K562 (cell line): ENCODE data around the gene GNAL. TPM values are rescaled to one million over a fixed set of nuclear protein-coding genes. Genes with fewer than 3 reads are reported as not detected.

Source experiments
- ATF2 ChIP-seq: sonication (generic); formaldehyde crosslinking; IDR thresholded peaks from 2 replicates; pipeline ENCODE4 v1.8.1; 2022; ENCODE audit warnings: missing genetic modification reagents
- C11orf30 ChIP-seq: fragments of 450-650 bp; IDR thresholded peaks from 2 replicates; pipeline ENCODE4 v1.6.1; 2016; ENCODE audit warnings: low read depth, mild to moderate bottlenecking
- FOXA3 ChIP-seq, 2 experiments: fragments of 450-650 bp in 1 of 2; sonication (generic) in 1 of 2; formaldehyde crosslinking; IDR thresholded peaks in 1 of 2; conservative IDR thresholded peaks in 1 of 2; 2 replicates each; pipeline versions ENCODE4 v1.4.0 to v1.8.0; 2020 to 2022; ENCODE audit warnings: mild to moderate bottlenecking in 2 of 2, missing genetic modification reagents in 1 of 2
- GTF2A2 ChIP-seq: IDR thresholded peaks from 2 replicates; pipeline ENCODE4 v1.6.1; 2016; ENCODE audit warnings: mild to moderate bottlenecking, missing genetic modification characterization, missing compliant biosample characterization
- MAFK ChIP-seq: IDR thresholded peaks from 2 replicates; pipeline ENCODE4 v1.6.1; 2011; ENCODE audit warnings: low read length, improper control_type of control experiment
- MBD1 ChIP-seq: fragments of 250-450 bp; sonication (Bioruptor Pico); IDR thresholded peaks from 2 replicates; pipeline ENCODE4 v1.8.0; 2022; ENCODE audit warnings: inconsistent platforms
- MIER1 ChIP-seq: fragments of 450-650 bp; IDR thresholded peaks from 2 replicates; pipeline ENCODE4 v1.6.1; 2016; ENCODE audit warnings: antibody characterized with exemption, mild to moderate bottlenecking, low read depth
- NRF1 ChIP-seq, 2 experiments: fragments of 450-650 bp; IDR thresholded peaks in 1 of 2; conservative IDR thresholded peaks in 1 of 2; 2 replicates each; pipeline ENCODE4 v1.6.1; 2014; ENCODE audit warnings: mild to moderate bottlenecking in 2 of 2
- PCBP2 ChIP-seq: fragments of 200-400 bp; formaldehyde crosslinking; IDR thresholded peaks from 2 replicates; pipeline ENCODE4 v1.6.1; 2018; ENCODE audit warnings: low read length, low read depth, mild to moderate bottlenecking, moderate library complexity; ENCODE audit not compliant: poor library complexity, severe bottlenecking
- PHF8 ChIP-seq: fragments of 200-600 bp; sonication (generic); IDR thresholded peaks from 2 replicates; pipeline ENCODE4 v1.6.1; 2012; ENCODE audit warnings: mixed run types, mild to moderate bottlenecking, inconsistent platforms, low read length, moderate library complexity, borderline replicate concordance
- PRMT5 ChIP-seq: sonication (generic); formaldehyde crosslinking; IDR thresholded peaks from 2 replicates; pipeline ENCODE4 v1.5.0; 2020; ENCODE audit warnings: missing genetic modification reagents
- RFX7 ChIP-seq: fragments of 250-450 bp; sonication (Bioruptor Pico); IDR thresholded peaks from 2 replicates; pipeline ENCODE4 v1.5.1; 2021; ENCODE audit warnings: mild to moderate bottlenecking
- TAF7 ChIP-seq: fragments of 450-650 bp; IDR thresholded peaks from 2 replicates; pipeline ENCODE4 v1.6.1; 2016; ENCODE audit warnings: missing genetic modification characterization, missing compliant biosample characterization
- TEAD1 ChIP-seq, 2 experiments: fragments of 450-650 bp in 1 of 2; sonication (generic) in 1 of 2; formaldehyde crosslinking; IDR thresholded peaks; 2 replicates each; pipeline versions ENCODE4 v1.4.0 to v1.8.0; 2020 to 2022; ENCODE audit warnings: mild to moderate bottlenecking in 2 of 2, missing genetic modification reagents in 1 of 2
- THAP12 ChIP-seq: fragments of 250-450 bp; sonication (Bioruptor Pico); IDR thresholded peaks from 2 replicates; pipeline ENCODE4 v1.9.0; 2021; ENCODE audit warnings: mild to moderate bottlenecking, inconsistent platforms
- ZBTB7A ChIP-seq: IDR thresholded peaks from 2 replicates; pipeline ENCODE4 v1.6.1; 2011; ENCODE audit warnings: low read depth, mild to moderate bottlenecking, low read length, moderate library complexity, borderline replicate concordance; ENCODE audit not compliant: control insufficient read depth
- ZFP36 ChIP-seq: fragments of 150-350 bp; IDR thresholded peaks from 2 replicates; pipeline ENCODE4 v1.6.1; 2018; ENCODE audit warnings: low read length, low read depth; ENCODE audit not compliant: partially characterized antibody
- ZNF184 ChIP-seq: sonication (generic); formaldehyde crosslinking; IDR thresholded peaks from 2 replicates; pipeline ENCODE4 v1.5.0; 2020; ENCODE audit warnings: missing genetic modification reagents
- ZNF316 ChIP-seq: fragments of 450-650 bp; IDR thresholded peaks from 2 replicates; pipeline ENCODE4 v1.6.1; 2016
- ZNF518B ChIP-seq: fragments of 250-450 bp; sonication (Bioruptor Pico); IDR thresholded peaks from 2 replicates; pipeline ENCODE4 v1.5.0; 2021; ENCODE audit warnings: mild to moderate bottlenecking, moderate library complexity
- ZNF76 ChIP-seq: fragments of 250-450 bp; sonication (Bioruptor Pico); IDR thresholded peaks from 2 replicates; pipeline ENCODE4 v1.4.0; 2020; ENCODE audit warnings: mild to moderate bottlenecking, moderate library complexity, borderline replicate concordance
- polyA plus RNA-seq, 8 experiments: library from polyadenylated mRNA; depleted of rRNA in 4 of 8; stranded (reverse) in 5 of 8; unstranded in 3 of 8; fragments of >200 nt; fragmentation: Nextera tagmentation in 2 of 8; fragmentation: Illumina TruSeq in 1 of 8; extraction: Ambion mirVana in 2 of 8; extraction: Trizol in 1 of 8; gene quantifications; 2 replicates each; pipeline versions ENCODE4 v1.2.1 to v1.2.3, GENCODE V29; 2011 to 2014; ENCODE audit warnings: inconsistent platforms in 1 of 8, missing spikeins in 1 of 8
- total RNA-seq, 7 experiments: library from RNA; depleted of rRNA in 6 of 7; stranded (reverse); fragments of >200 nt in 6 of 7; fragmentation: Illumina TruSeq in 2 of 7; extraction: Trizol in 2 of 7; gene quantifications; 2 replicates each; pipeline versions ENCODE4 v1.2.1 to v1.2.3, GENCODE V29; 2011 to 2021; ENCODE audit warnings: low replicate concordance in 1 of 7

Gene GNAL
- total and polyA plus RNA-seq, 9 of the 15 experiments (the other 6 are each of a cell fraction or from before 2014, with no cell fraction given) = under 0.01 to 0.10 (median 0.01) TPM; not detected in 5

- TF ChIP-seq C11orf30 = peak; percentile 45; the same call in 1 of the 2 replicates
- peak; percentile 52 for TF ChIP-seq ZNF316
- TF ChIP-seq GTF2A2 = no peak
- TF ChIP-seq ATF2 (CRISPR knock-in tag) = no peak
- TF ChIP-seq PHF8 = no peak
- TF ChIP-seq ZNF518B (CRISPR knock-in tag) = no peak
- TF ChIP-seq ZNF184 (CRISPR knock-in tag) = no peak
- peak; percentile 7; the same call in 1 of the 2 replicates for TF ChIP-seq MAFK
- no peak for TF ChIP-seq ZBTB7A
- no peak for TF ChIP-seq THAP12 (CRISPR knock-in tag)
- TF ChIP-seq RFX7 = no peak
- TF ChIP-seq NRF1 (conservative IDR thresholded peaks at IDR 0.05 in 1 of 2, IDR thresholded peaks at IDR 0.05 in 1 of 2) = no peak
- TF ChIP-seq FOXA3 (CRISPR knock-in tag; conservative IDR thresholded peaks at IDR 0.05 in 1 of 2, IDR thresholded peaks at IDR 0.05 in 1 of 2) = no peak
- no peak for TF ChIP-seq PCBP2
- TF ChIP-seq ZFP36 = no peak
- no peak for TF ChIP-seq PRMT5
- no peak for TF ChIP-seq TEAD1 (CRISPR knock-in tag; IDR thresholded peaks at IDR 0.05)
- TF ChIP-seq MBD1 (CRISPR knock-in tag) = no peak
- TF ChIP-seq MIER1 = no peak
- TF ChIP-seq TAF7 (tag) = no peak
- TF ChIP-seq ZNF76 (CRISPR knock-in tag) = no peak
Observed at GRCh38 chr18:11780042-11780441, 91.0 kb downstream of the GNAL start (continued).
